ENCODE measurements around the gene ZNF699.
"Not testable (repeated sequence)": the region's sequence is repeated elsewhere in the genome, so short reads cannot be mapped to it uniquely, and the experiment has no call there.

The ZNF699 gene

DNA sequence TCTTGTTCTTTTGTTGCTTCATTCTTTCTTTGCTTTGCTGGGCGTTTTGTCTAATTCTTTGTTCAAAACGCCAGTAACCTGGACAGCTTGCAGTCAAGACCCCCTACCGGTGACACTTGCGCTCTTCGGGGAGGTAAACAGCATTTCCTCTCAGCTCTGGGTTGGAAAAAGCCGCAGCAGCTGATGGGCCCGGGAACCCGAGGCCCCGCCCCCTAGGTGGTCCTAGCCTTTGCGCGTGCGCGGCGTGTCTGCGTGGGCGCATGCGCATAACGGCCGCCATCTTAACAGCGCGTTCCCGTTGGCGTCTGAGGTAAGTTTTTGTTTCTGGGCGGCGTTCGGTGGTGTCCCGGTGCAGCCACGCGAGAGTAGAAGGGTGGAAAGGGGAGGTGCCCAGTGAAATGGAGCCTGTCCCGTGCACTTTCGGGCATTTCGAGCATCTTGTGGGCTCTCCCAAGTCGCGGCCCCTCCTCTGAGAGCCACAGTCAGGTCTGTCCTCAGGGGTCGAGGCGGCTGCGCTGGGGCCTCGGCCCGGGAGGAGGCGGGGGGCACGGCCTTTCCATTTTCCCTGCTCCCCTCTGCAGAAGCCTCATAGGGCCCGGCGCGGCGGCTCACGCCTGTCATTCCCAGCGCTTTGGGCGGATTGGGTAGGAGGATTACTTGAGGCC lies 14.4 kb upstream of the ZNF699 start, which contains the start of gene ZNF559:
Gene ZNF559 (plus strand): TSS at position 261 of the 665 bp plus-strand sequence. CDS start 14,371 bp downstream, outside the sequence.
- Histone ChIP-seq H3K4me1 (no peaks in the 10 kb centered on the region), H3K36me3 (ENCODE audit: control insufficient read depth, insufficient read depth, low read length) (no peaks in the 10 kb centered on the region), H2AFZ (peak within 1 kb of the TSS; percentile 98), H3K9ac (peak within 1 kb of the TSS; percentile 12), H3K4me3 (ENCODE audit: low read depth, low read length) (peak within 1 kb of the TSS; percentile 95), H3K4me2 (ENCODE audit: low read length) (peak within 1 kb of the TSS; percentile 85), H3K27me3 (ENCODE audit: control insufficient read depth, insufficient read depth, low read length) (no peaks in the 10 kb centered on the region), H3K9me3 (ENCODE audit: control insufficient read depth, low read length) (no peaks in the 10 kb centered on the region), H3K79me2 (peaks cover 4% of the 10 kb centered on the region), H3K27ac (peak within 1 kb of the TSS; percentile 84)
- TF ChIP-seq, protein P1, sequence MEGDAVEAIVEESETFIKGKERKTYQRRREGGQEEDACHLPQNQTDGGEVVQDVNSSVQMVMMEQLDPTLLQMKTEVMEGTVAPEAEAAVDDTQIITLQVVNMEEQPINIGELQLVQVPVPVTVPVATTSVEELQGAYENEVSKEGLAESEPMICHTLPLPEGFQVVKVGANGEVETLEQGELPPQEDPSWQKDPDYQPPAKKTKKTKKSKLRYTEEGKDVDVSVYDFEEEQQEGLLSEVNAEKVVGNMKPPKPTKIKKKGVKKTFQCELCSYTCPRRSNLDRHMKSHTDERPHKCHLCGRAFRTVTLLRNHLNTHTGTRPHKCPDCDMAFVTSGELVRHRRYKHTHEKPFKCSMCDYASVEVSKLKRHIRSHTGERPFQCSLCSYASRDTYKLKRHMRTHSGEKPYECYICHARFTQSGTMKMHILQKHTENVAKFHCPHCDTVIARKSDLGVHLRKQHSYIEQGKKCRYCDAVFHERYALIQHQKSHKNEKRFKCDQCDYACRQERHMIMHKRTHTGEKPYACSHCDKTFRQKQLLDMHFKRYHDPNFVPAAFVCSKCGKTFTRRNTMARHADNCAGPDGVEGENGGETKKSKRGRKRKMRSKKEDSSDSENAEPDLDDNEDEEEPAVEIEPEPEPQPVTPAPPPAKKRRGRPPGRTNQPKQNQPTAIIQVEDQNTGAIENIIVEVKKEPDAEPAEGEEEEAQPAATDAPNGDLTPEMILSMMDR (IDR thresholded peaks at IDR 0.05) = peak; percentile 33

DNA sequence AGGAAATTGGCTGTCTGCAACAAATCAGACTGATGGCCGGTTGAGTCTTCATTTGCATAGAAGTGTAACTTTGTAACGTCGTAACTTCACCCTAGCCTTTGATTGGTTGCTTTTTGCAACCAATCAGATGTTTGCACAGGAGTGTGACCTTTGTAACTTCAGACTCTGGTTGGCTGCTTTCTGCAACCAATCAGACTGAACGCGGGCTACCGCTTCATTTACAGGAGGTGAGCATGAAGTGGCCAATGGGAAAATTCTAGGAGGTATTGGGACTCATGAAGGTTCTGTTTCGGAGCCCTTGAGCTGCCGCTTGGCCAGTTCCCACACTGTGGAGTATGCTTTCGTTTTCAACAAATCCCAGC lies 13.9 kb upstream of the ZNF699 start:
- TF ChIP-seq, protein P1 (IDR thresholded peaks at IDR 0.05) = no peak
- no peaks in the 10 kb centered on the region for H3K4me1 ChIP-seq
- peak overlapping the region; percentile 84 for H3K27ac ChIP-seq
- H3K36me3 ChIP-seq (ENCODE audit: control insufficient read depth, insufficient read depth, low read length) = no peaks in the 10 kb centered on the region
- H3K9ac ChIP-seq = no peak overlapping the region
- H3K4me2 ChIP-seq (ENCODE audit: low read length) = peak overlapping the region; percentile 85
- H3K4me3 ChIP-seq (ENCODE audit: low read depth, low read length) = peak overlapping the region; percentile 95
- peaks cover 2% of the 10 kb centered on the region for H3K79me2 ChIP-seq
- no peaks in the 10 kb centered on the region for H3K9me3 ChIP-seq (ENCODE audit: control insufficient read depth, low read length)
- peak overlapping the region; percentile 98 for H2AFZ ChIP-seq
- H3K27me3 ChIP-seq (ENCODE audit: control insufficient read depth, insufficient read depth, low read length) = no peaks in the 10 kb centered on the region

DNA sequence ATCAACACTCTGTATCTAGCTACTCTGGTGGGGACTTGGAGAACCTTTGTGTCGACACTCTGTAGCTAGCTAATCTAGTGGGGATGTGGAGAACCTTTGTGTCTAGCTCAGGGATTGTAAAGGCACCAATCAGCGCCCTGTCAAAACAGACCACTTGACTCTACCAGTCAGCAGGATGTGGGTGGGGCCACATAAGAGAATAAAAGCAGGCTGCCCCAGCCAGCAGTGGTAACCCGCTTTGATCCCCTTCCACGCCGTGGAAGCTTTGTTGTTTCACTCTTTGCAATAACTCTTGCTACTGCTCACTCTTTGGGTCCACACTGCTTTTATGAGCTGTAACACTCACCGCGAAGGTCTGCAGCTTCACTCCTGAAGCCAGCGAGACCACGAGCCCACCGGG lies 12.6 kb upstream of the ZNF699 start:
- H3K4me2 ChIP-seq (ENCODE audit: low read length); H3K9me3 ChIP-seq (ENCODE audit: control insufficient read depth, low read length); H3K36me3 ChIP-seq (ENCODE audit: control insufficient read depth, insufficient read depth, low read length); H3K27ac ChIP-seq; H3K4me3 ChIP-seq (ENCODE audit: low read depth, low read length); H2AFZ ChIP-seq; H3K27me3 ChIP-seq (ENCODE audit: control insufficient read depth, insufficient read depth, low read length); H3K4me1 ChIP-seq; H3K79me2 ChIP-seq; H3K9ac ChIP-seq: not testable (repeated sequence)

DNA sequence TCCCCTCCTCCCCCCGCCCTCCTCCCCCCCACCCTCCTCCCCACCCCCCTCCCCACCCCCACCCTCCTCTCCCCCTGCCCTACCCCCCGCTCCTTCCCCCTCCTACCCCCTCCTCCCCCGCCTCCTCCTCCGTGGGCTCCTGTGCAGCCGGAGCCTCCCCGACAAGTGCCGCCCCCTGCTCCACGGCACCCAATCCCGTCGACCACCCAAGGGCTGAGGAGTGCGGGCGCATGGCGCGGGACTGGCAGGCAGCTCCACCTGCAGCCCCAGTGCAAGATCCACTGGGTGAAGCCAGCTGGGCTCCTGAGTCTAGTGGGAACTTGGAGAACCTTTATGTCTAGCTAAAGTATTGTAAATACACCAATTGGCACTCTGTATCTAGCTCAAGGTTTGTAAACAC lies 12.1 kb upstream of the ZNF699 start:
- not testable (repeated sequence) for H3K9me3 ChIP-seq (ENCODE audit: control insufficient read depth, low read length); H3K9ac ChIP-seq; H3K4me3 ChIP-seq (ENCODE audit: low read depth, low read length); H3K36me3 ChIP-seq (ENCODE audit: control insufficient read depth, insufficient read depth, low read length); H3K4me1 ChIP-seq; H3K79me2 ChIP-seq; H3K4me2 ChIP-seq (ENCODE audit: low read length); H3K27ac ChIP-seq; H2AFZ ChIP-seq; H3K27me3 ChIP-seq (ENCODE audit: control insufficient read depth, insufficient read depth, low read length)

DNA sequence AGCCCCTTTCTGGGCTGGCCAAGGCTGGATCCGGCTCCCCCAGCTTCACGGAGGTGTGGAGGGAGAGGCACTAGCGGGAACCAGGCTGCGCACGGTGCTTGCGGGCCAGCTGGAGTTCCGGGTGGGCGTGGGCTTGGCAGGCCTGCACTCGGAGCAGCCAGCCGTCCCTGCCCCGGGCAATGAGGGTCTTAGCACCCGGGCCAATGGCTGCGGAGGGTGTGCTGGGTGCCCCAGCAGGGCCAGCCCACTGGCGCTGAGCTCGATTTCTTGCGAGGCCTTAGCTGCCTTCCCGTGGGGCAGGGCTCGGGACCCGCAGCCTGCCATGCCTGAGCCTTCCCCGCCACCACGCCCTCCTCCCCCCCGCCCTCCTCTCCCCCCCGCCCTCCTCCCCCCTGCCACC lies 11.7 kb upstream of the ZNF699 start:
- H3K9me3 ChIP-seq (ENCODE audit: control insufficient read depth, low read length) = no peaks in the 10 kb centered on the region
- no peaks in the 10 kb centered on the region for H3K4me1 ChIP-seq
- no peak overlapping the region for H3K4me3 ChIP-seq (ENCODE audit: low read depth, low read length)
- no peak overlapping the region for H2AFZ ChIP-seq
- H3K9ac ChIP-seq = no peak overlapping the region
- H3K27ac ChIP-seq = no peak overlapping the region
- H3K4me2 ChIP-seq (ENCODE audit: low read length) = no peak overlapping the region
- no peaks in the 10 kb centered on the region for H3K36me3 ChIP-seq (ENCODE audit: control insufficient read depth, insufficient read depth, low read length)
- TF ChIP-seq, protein P1 (IDR thresholded peaks at IDR 0.05) = no peak
- no peaks in the 10 kb centered on the region for H3K79me2 ChIP-seq
- no peaks in the 10 kb centered on the region for H3K27me3 ChIP-seq (ENCODE audit: control insufficient read depth, insufficient read depth, low read length)

DNA sequence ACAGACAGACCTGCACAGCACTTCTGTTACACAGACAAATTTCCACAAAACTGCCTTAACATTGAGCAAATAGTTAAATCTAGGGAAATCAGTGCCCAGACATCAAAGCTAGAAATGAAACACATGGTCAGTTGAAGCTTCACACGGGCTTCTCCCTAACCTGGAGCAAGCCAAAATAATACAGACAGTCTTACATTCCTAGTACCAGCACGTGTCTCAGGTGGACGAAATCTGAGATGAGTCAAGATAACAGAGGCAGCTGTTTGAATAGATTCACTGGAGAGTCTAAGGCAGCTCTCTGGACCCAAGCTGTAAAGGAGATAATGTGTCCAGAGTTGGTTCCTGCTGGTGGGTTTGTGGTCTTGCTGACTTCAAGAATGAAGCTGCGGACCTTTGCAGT lies 4.1 kb upstream of the ZNF699 start:
- Histone ChIP-seq H3K4me2 (ENCODE audit: low read length) (no peak overlapping the region), H3K27me3 (ENCODE audit: control insufficient read depth, insufficient read depth, low read length) (no peaks in the 10 kb centered on the region), H3K4me3 (ENCODE audit: low read depth, low read length) (no peak overlapping the region), H3K4me1 (no peaks in the 10 kb centered on the region), H3K79me2 (no peaks in the 10 kb centered on the region), H2AFZ (no peak overlapping the region), H3K9me3 (ENCODE audit: control insufficient read depth, low read length) (no peaks in the 10 kb centered on the region), H3K36me3 (ENCODE audit: control insufficient read depth, insufficient read depth, low read length) (no peaks in the 10 kb centered on the region), H3K9ac (no peak overlapping the region), H3K27ac (no peak overlapping the region)
- TF ChIP-seq, protein P1 (IDR thresholded peaks at IDR 0.05) = no peak

All from parathyroid adenoma (tissue), 2 donors.